HG03045 (cell line): ENCODE results near the gene IL21R.
"Not testable (repeated sequence)": the region's sequence is repeated elsewhere in the genome, so short reads cannot be mapped to it uniquely, and the experiment has no call there.

Experiments
- ATAC-seq: cut with Tn5 transposase; IDR thresholded peaks from one replicate; pipeline ENCODE4 v1.9.1; 2021; ENCODE audit warnings: mild to moderate bottlenecking, moderate library complexity; ENCODE audit not compliant: unreplicated experiment

IL21R gene

GRCh38 chr16:27426423-27427408 is 24.7 kb downstream of the IL21R start:
- peak; percentile 54 for ATAC-seq

- ATAC-seq = no peak
Measured at GRCh38 chr16:27427538-27427937, 25.6 kb downstream of the IL21R start.

DNA sequence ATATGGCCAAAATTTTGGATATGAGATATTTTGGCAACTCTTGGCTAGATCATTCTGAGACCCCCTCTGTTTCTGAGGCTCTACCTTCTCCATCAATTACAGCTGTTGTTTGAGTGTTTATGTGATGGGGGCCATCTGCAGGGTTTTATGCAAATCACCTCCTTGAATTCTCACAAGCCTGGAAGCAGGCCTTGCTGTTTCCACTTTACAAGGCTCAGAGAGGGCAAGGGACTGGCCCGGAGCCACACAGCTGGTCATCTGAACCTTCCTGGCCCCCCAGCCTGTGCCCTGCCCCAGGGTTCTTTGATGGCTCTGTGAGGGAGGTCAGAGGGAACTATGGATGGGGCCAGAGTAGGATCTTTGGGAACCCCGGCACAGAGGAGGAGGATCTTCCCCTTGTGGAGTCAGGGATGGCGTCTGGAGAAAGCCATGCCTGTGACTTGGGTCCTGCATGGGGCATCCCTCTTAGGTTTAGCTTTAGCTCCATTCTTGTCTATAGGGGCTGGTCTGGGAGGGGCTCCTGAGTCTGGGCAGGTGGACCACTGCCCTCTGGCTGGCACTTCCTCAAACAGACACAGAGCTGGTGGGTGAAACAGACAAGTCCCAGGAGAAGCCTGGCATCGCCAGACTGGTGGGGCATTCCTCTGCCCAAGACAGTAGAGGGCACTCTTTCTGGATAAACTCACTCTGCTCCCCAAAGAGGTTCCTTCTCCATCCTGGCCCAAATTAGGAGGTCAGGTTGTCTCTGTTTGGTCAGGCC is 26.2 kb downstream of the IL21R start:
- no peak for ATAC-seq

DNA sequence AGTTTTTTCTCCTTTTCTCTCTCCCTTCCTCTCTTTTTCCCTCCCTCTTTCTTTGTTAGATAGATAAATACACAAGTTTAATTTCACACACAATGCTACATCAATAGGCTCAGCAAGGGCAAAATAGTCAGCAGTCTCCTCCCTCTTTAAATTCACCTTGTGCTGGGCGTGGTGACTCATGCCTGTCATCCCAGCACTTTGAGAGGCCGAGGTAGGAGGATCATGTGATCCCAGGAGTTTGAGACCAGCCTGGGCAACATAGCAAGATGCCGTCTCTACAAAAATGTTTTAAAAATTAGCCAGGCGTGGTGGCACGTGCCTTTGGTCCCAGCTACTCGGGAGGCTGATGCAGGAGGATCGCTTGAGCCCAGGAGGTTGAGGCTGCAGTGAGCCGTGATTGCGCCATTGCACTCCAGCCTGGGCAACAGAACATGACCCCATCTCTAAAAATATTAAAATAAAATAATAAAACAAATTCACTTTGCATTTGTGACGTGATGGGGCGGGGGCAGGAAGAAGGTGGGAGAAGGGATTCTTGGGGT is 27.4 kb downstream of the IL21R start:
- ATAC-seq = no peak

- no peak for ATAC-seq
Measured at GRCh38 chr16:27429981-27430441, 28.0 kb downstream of the IL21R start.

GRCh38 chr16:27430512-27430911 is 28.5 kb downstream of the IL21R start:
- no peak for ATAC-seq

DNA sequence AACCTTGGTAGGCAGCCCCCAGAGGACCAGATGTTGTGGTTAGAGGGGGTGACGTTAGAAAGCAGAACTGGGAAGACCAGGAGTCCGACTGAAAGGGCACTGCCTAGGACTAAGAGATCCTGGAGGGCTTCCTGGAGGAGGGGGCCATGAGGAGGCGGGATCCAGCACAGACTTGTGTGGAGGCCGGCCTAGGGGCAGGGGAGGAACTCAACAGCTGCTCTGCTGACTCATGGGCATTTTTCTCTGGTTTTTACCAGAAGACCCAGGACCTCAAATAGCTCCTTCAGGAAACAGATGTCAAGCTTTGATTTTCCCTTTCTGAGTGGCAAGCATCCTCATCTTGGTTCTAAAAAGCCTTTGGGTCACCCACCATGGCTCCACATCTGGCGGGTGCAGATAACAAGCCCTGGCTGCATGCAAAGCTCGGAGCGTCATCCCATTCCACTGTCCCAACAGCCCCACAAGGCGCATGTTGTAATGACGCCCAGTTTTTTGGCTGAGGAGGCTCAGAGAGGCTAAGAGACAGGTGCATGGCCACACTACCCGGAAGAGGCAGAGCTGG is 29.0 kb downstream of the IL21R start:
- no peak for ATAC-seq

DNA sequence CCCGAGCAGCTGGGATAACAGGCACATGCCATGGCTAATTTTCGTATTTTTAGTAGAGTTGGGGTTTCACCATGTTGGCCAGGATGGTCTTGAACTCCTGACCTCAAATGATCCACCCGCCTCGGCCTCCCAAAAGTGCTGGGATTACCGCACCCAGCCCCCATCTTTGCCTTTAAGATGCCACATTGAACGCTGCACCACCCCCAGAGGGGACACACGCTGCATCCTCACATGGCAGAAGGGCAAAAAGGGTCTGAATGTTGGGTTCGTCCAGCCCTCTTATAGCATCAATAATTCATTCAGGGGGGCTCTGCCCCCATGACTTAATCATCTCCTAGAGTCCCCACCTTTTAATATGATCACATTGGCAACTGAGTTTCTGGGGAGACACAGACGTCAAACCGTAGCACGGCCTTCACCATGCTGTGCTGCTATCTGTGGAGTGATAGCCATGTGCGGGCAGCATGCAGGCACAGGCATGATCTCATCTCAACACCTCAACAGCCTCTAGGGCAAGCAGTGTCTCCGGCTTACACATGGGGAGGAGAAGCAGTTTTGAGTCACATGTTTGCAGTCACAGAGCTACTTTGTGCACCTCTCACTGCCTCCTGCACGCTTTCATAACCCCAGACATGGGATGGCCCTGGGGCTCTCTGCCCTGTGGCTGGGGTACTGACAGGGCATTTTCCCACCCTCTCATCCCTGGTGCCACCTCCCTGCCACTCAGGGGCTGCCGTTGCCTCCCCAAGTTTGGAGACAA is 30.0 kb downstream of the IL21R start:
- ATAC-seq = no peak

DNA sequence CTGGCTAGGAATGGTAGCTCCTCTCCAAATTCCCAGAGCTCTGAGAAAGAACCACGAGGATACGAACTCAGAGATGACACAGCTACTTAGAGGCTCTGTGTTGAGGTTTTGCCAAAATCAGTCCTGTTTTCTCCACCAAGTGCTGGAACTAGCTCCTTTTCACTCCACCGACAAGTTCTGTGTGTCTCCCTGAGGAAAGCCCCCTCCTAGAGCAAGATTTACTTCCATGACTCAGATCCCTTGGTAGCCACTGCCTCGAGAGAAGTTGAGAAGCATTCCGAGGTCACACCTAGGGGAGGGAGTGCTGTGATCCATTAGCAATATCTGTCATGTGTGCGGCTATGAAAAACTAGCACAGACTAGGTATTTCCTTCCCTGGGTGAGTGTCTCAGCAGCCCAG is 30.6 kb downstream of the IL21R start:
- ATAC-seq = no peak

DNA sequence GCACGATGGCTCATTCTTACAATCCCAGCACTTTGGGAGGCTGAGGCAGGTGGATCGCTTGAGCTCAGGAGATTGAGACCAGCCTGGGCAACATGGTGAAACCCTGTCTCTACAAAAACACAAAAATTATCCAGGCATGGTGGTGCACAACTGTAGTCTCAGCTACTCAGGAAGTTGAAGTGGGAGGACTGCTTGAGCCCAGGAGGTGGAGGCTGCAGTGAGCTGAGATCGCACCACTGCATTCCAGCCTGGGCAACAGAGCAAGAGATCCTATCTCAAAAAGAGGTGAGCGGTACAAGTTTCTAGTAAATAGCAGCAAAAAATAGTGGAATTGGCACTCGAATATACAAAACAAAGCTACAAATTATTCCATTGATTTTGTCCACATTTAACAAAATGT is 31.2 kb downstream of the IL21R start:
- ATAC-seq = not testable (repeated sequence)

DNA sequence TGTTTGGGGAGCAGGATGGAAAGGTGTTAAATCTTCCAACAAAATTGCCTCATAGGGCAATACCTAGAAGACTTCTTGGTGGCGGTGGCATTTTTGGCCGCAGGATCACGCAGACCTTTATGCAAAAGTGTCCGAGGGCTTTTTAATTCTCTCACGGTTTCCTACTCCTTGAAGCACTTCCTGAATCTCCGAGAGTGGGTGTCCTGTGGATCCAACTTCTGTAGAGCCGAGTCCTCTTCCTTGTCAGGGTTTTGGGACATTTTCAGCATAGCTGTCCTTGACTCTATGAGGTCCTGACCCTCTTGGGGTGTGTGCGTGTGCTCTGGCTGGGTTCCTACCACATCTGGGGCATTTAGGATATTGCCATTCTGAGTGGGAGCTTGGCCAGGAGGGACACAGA is 31.7 kb downstream of the IL21R start:
- ATAC-seq = no peak

- ATAC-seq = no peak
Measured at GRCh38 chr16:27434141-27435051, 32.4 kb downstream of the IL21R start.

DNA sequence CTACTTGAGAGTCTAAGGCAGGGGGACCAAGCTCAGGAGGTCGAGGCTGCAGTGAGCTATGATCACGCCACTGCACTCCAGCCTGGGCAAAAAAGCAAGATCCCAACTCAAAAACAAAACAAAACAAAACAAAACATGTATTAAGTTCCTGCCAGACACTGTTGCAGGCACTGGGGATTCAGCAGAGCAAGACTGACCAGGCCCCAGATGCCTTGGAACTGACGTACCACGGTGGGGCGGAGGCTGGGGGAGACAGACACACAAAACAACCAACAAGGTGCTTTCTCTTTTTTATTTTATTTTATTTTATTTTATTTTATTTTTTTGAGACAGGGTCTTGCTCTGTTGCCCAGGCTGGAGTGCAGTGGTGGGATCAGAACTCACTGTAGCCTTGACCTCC is 33.2 kb downstream of the IL21R start:
- ATAC-seq = not testable (repeated sequence)

DNA sequence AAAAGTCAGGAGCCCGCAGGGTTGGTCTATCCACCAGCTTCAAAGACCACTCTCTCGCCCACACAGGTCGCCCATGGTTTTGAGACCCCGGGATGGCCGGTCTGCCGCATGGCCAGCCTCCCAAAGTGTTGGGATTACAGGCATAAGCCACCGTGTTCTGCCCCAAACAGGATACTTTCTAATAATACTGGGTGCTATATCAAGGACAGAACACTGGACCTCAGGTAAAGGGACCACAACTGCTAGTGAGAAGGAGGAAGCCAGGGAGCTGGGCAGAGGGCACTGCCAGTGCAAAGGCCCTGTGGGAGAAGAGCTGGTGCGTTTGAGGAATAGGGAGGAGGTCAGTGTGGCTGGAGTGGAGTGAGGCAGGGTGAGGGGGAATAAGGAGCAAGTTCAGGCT is 34.1 kb downstream of the IL21R start:
- no peak for ATAC-seq

- ATAC-seq = no peak
Measured at GRCh38 chr16:27436921-27437650, 35.1 kb downstream of the IL21R start.

GRCh38 chr16:27437946-27438345 is 36.0 kb downstream of the IL21R start:
- no peak for ATAC-seq

DNA sequence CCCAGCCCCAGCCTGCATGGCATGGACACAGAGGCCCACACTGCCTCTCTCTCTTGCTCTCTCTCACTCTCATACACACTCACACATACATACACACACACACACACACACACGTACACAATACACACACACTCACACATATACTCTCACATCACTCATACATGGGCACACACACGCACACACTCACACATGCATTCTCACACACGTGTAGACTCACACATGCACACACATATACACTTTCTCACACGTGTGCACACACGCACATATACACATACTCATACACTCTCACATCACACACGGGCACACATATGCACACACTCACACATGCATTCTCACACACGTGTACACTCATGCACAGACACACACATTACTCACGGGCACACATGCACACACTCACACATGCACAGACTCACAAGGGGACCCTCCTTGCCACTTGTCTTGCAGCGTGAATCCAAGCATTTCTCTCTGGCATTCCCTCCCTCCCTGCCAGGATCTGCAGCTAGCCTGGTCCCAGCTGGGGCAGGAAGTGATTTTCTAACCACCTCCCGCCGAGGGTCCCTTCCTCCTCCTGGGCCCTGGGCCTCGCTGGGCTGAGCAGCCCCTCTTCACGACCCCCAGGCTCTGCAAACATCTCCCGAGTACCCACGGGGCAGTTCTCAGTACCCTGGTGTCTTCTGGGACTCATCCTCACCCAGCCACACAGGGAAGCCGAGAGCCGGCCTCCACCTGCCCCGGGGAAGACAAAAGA is 37.5 kb downstream of the IL21R start:
- ATAC-seq = no peak

- no peak for ATAC-seq
Measured at GRCh38 chr16:27441276-27441675, 39.3 kb downstream of the IL21R start.
